HepG2 (cell line): ENCODE data around the gene APOC4. TPM values are rescaled to one million over a fixed set of nuclear protein-coding genes. Genes with fewer than 3 reads are reported as not detected.

Source experiments
- BRD4 ChIP-seq: sonication (generic); formaldehyde crosslinking; IDR thresholded peaks from 2 replicates; pipeline ENCODE4 v1.4.0; 2020; ENCODE audit warnings: missing genetic modification reagents
- CBX5 ChIP-seq: sonication (generic); formaldehyde crosslinking; IDR thresholded peaks from 2 replicates; pipeline ENCODE4 v1.4.0; 2020; ENCODE audit warnings: missing genetic modification reagents, borderline replicate concordance
- EZH2 ChIP-seq: conservative IDR thresholded peaks from 2 replicates; pipeline ENCODE4 v1.6.1; 2012; ENCODE audit warnings: mild to moderate bottlenecking, low read depth, low read length, moderate library complexity
- FOSL2 ChIP-seq: sonication (generic); formaldehyde crosslinking; IDR thresholded peaks from 2 replicates; pipeline ENCODE4 v1.4.0; 2020; ENCODE audit warnings: missing genetic modification reagents
- GATAD2A ChIP-seq: IDR thresholded peaks from 2 replicates; pipeline ENCODE4 v1.6.1; 2016
- HINFP ChIP-seq: sonication (generic); formaldehyde crosslinking; IDR thresholded peaks from 2 replicates; pipeline ENCODE4 v1.4.0; 2020; ENCODE audit warnings: low read depth, mild to moderate bottlenecking, missing genetic modification reagents
- HOMEZ ChIP-seq: IDR thresholded peaks from 2 replicates; pipeline ENCODE4 v1.6.1; 2016; ENCODE audit warnings: low read depth
- KDM2A ChIP-seq: sonication (generic); formaldehyde crosslinking; IDR thresholded peaks from 2 replicates; pipeline ENCODE4 v1.4.0; 2020; ENCODE audit warnings: low read depth, missing genetic modification reagents, borderline replicate concordance
- KDM3A ChIP-seq: IDR thresholded peaks from 2 replicates; pipeline ENCODE4 v1.6.1; 2018; ENCODE audit warnings: low read depth, missing compliant biosample characterization
- KLF12 ChIP-seq: sonication (generic); formaldehyde crosslinking; IDR thresholded peaks from 2 replicates; pipeline ENCODE4 v1.4.0; 2020; ENCODE audit warnings: missing genetic modification reagents, borderline replicate concordance
- MTA1 ChIP-seq: sonication (generic); formaldehyde crosslinking; IDR thresholded peaks from 2 replicates; pipeline ENCODE4 v1.4.0; 2020; ENCODE audit warnings: missing genetic modification reagents, mild to moderate bottlenecking, borderline replicate concordance
- PHF21A ChIP-seq: sonication (generic); formaldehyde crosslinking; IDR thresholded peaks from 2 replicates; pipeline ENCODE4 v1.5.0; 2020; ENCODE audit warnings: mild to moderate bottlenecking, missing genetic modification reagents
- TCF12 ChIP-seq, 2 experiments: fragments of 450-650 bp in 1 of 2; sonication (generic) in 1 of 2; formaldehyde crosslinking in 1 of 2; IDR thresholded peaks; 2 replicates each; pipeline versions ENCODE4 v1.6.1 to v1.8.0; 2017 to 2022; ENCODE audit warnings: antibody characterized with exemption in 1 of 2, mild to moderate bottlenecking in 1 of 2, missing genetic modification reagents in 1 of 2, moderate library complexity in 1 of 2
- USF2 ChIP-seq, 2 experiments: sonication (generic) in 1 of 2; formaldehyde crosslinking in 1 of 2; IDR thresholded peaks; 2 replicates each; pipeline versions ENCODE4 v1.5.1 to v1.6.1; 2011 to 2020; ENCODE audit warnings: borderline replicate concordance in 1 of 2, low read depth in 1 of 2, low read length in 1 of 2, mild to moderate bottlenecking in 1 of 2, missing genetic modification reagents in 1 of 2, moderate library complexity in 1 of 2
- ZNF12 ChIP-seq: sonication (generic); formaldehyde crosslinking; IDR thresholded peaks from 2 replicates; pipeline ENCODE4 v1.5.0; 2020; ENCODE audit warnings: missing genetic modification reagents
- ZNF235 ChIP-seq: sonication (generic); formaldehyde crosslinking; IDR thresholded peaks from 2 replicates; pipeline ENCODE4 v1.8.1; 2023; ENCODE audit warnings: mild to moderate bottlenecking, missing genetic modification reagents, borderline replicate concordance
- ZNF337 ChIP-seq: sonication (generic); formaldehyde crosslinking; IDR thresholded peaks from 2 replicates; pipeline ENCODE4 v1.5.1; 2020; ENCODE audit warnings: missing genetic modification reagents, low read depth, mild to moderate bottlenecking, borderline replicate concordance
- ZNF33A ChIP-seq: sonication (generic); formaldehyde crosslinking; IDR thresholded peaks from 2 replicates; pipeline ENCODE4 v1.5.1; 2020; ENCODE audit warnings: missing genetic modification reagents, mild to moderate bottlenecking, moderate library complexity, borderline replicate concordance
- ZNF441 ChIP-seq: sonication (generic); formaldehyde crosslinking; IDR thresholded peaks from 2 replicates; pipeline ENCODE4 v1.7.0; 2021; ENCODE audit warnings: missing genetic modification reagents, borderline replicate concordance
- ZNF446 ChIP-seq: sonication (generic); formaldehyde crosslinking; IDR thresholded peaks from 2 replicates; pipeline ENCODE4 v1.5.0; 2020; ENCODE audit warnings: mild to moderate bottlenecking, missing genetic modification reagents
- ZNF468 ChIP-seq: sonication (generic); formaldehyde crosslinking; IDR thresholded peaks from 2 replicates; pipeline ENCODE4 v1.8.0; 2022; ENCODE audit warnings: mild to moderate bottlenecking, moderate library complexity, missing genetic modification reagents
- ZNF720 ChIP-seq: sonication (generic); formaldehyde crosslinking; IDR thresholded peaks from 2 replicates; pipeline ENCODE4 v1.4.0; 2020; ENCODE audit warnings: missing genetic modification reagents
- ZNF772 ChIP-seq: sonication (generic); formaldehyde crosslinking; IDR thresholded peaks from 2 replicates; pipeline ENCODE4 v1.5.0; 2020; ENCODE audit warnings: mild to moderate bottlenecking, missing genetic modification reagents
- ZNF780A ChIP-seq: sonication (generic); formaldehyde crosslinking; IDR thresholded peaks from 2 replicates; pipeline ENCODE4 v1.8.0; 2022; ENCODE audit warnings: mild to moderate bottlenecking, missing genetic modification reagents, moderate library complexity
- ZNF816 ChIP-seq: sonication (generic); formaldehyde crosslinking; IDR thresholded peaks from 2 replicates; pipeline ENCODE4 v1.8.0; 2022; ENCODE audit warnings: missing genetic modification reagents, mild to moderate bottlenecking, borderline replicate concordance
- polyA plus RNA-seq, 8 experiments: library from polyadenylated mRNA; depleted of rRNA in 3 of 8; stranded (reverse) in 7 of 8; unstranded in 1 of 8; fragments of >200 nt; fragmentation: Illumina TruSeq in 4 of 8; extraction: Trizol in 4 of 8; gene quantifications; 2 replicates each; pipeline versions ENCODE4 v1.2.1 to v1.2.3, GENCODE V29; 2011 to 2016; ENCODE audit warnings: low read depth in 4 of 8, missing spikeins in 1 of 8, mixed read lengths in 1 of 8; ENCODE audit not compliant: insufficient read depth in 1 of 8
- total RNA-seq, 5 experiments: library from RNA; depleted of rRNA; stranded (reverse); fragments of >200 nt; fragmentation: Illumina TruSeq; extraction: Trizol; gene quantifications; 2 replicates each; pipeline ENCODE4 v1.2.3, GENCODE V29; 2016; ENCODE audit warnings: low read depth in 1 of 5

Gene APOC4
- total and polyA plus RNA-seq, 2 of the 13 experiments (the other 11 are each of a cell fraction or from before 2014, with no cell fraction given), result 0.46 TPM; not detected in 1

GRCh38 chr19:44924243-44924725 lies 17.8 kb upstream of the APOC4 start (continued):
- no peak; the same call in 1 of the 2 replicates for TF ChIP-seq HINFP (CRISPR knock-in tag)
- TF ChIP-seq FOSL2 (CRISPR knock-in tag), result peak; percentile 97
- TF ChIP-seq ZNF337, result no peak
- peak; percentile 81; the same call in 1 of the 2 replicates for TF ChIP-seq ZNF772 (CRISPR knock-in tag)
- no peak for TF ChIP-seq ZNF468 (CRISPR knock-in tag)
- peak; percentile 54; the same call in 1 of the 2 replicates for TF ChIP-seq ZNF441 (CRISPR knock-in tag)
- TF ChIP-seq KDM2A (CRISPR knock-in tag), result peak; percentile 85
- TF ChIP-seq ZNF446 (CRISPR knock-in tag), result no peak
- no peak for TF ChIP-seq ZNF780A
- TF ChIP-seq PHF21A (CRISPR knock-in tag), result peak; percentile 95
- no peak for TF ChIP-seq TCF12 (IDR thresholded peaks at IDR 0.05)
- TF ChIP-seq TCF12 (CRISPR knock-in tag; IDR thresholded peaks at IDR 0.05), result peak; percentile 96
- no peak for TF ChIP-seq USF2 (IDR thresholded peaks at IDR 0.05; ENCODE audit: low read depth, low read length)
- TF ChIP-seq USF2 (CRISPR knock-in tag; IDR thresholded peaks at IDR 0.05; ENCODE audit: borderline replicate concordance), result peak; percentile 59; the same call in 1 of the 2 replicates
- TF ChIP-seq KLF12 (CRISPR knock-in tag), result peak; percentile 65; the same call in 1 of the 2 replicates
- peak; percentile 97 for TF ChIP-seq BRD4 (CRISPR knock-in tag)
- TF ChIP-seq HOMEZ, result no peak
- no peak for TF ChIP-seq ZNF33A (CRISPR knock-in tag)
- no peak for TF ChIP-seq EZH2
- no peak for TF ChIP-seq ZNF720 (CRISPR knock-in tag)
- TF ChIP-seq ZNF816 (CRISPR knock-in tag), result no peak
- TF ChIP-seq CBX5 (CRISPR knock-in tag), result peak; percentile 96
- TF ChIP-seq KDM3A (CRISPR knock-in tag), result peak; percentile 89
- TF ChIP-seq MTA1, result peak; percentile 99
- peak; percentile 59; the same call in 1 of the 2 replicates for TF ChIP-seq ZNF12
- TF ChIP-seq ZNF235 (CRISPR knock-in tag), result no peak
- TF ChIP-seq GATAD2A (CRISPR knock-in tag), result peak; percentile 99
